Measurements from ENCODE around the gene ST6GALNAC4.

DNA sequence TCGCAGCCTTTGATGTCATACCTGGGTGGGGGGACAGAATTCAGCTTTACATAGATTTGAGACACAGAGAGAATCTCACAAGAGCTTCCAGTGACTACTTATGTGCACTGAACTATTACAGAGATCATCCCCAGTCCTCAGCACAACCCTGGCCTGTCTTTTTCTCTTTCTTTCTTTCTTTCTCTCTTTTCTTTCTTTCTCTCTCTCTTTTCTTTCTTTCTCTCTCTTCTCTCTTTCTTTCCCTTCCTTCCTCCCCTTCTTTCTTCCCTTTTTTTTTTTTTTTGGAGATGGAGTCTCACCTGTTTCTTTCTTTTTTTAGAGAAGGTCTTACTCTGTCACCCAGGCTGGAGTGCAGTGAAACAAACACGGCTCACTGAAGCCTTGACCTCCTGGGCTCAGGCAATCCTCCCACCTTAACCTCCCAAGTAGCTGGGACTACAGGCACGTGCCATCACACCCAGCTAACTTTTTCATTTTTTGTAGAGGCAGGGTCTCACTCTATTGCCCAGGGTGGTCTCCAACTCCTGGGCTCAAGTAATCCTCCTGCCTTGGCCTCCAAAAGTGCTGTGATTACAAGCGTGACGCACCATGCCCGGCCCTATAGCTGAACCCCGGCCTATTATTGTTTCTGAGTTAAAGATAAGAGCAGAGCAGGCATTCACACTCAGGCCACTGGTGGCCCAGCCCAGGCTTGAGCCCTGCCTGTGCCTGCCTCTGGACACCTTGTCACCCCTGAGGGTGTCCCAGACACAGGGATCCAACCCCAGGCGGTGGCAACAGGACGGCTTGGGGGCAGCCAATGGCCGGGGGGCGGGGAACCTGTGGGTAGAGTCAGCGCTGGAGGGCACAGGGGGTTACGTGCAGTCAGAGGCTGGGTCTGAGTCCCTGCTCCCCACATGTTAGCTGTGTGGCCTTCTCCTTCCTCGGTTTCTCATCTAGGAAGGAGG lies 9.4 kb upstream of the ST6GALNAC4 start:
- TF ChIP-seq, protein P1, sequence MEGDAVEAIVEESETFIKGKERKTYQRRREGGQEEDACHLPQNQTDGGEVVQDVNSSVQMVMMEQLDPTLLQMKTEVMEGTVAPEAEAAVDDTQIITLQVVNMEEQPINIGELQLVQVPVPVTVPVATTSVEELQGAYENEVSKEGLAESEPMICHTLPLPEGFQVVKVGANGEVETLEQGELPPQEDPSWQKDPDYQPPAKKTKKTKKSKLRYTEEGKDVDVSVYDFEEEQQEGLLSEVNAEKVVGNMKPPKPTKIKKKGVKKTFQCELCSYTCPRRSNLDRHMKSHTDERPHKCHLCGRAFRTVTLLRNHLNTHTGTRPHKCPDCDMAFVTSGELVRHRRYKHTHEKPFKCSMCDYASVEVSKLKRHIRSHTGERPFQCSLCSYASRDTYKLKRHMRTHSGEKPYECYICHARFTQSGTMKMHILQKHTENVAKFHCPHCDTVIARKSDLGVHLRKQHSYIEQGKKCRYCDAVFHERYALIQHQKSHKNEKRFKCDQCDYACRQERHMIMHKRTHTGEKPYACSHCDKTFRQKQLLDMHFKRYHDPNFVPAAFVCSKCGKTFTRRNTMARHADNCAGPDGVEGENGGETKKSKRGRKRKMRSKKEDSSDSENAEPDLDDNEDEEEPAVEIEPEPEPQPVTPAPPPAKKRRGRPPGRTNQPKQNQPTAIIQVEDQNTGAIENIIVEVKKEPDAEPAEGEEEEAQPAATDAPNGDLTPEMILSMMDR (IDR thresholded peaks at IDR 0.05) = no peak
- TF ChIP-seq POLR2A (IDR thresholded peaks at IDR 0.05) = no peak
